Activated T-cell treated with anti-CD3 and anti-CD28 coated beads, Interleukin-2, amount 50 U/mL, for 48 hours (primary cell): ENCODE measurements around the gene RBM23.
"Not testable (repeated sequence)": the region's sequence is repeated elsewhere in the genome, so short reads cannot be mapped to it uniquely, and the experiment has no call there.

Experiments used
- DNase-seq, 2 experiments: peaks; one replicate each; pipeline ENCODE4 v3.0.0-alpha.2; 2020

RBM23 gene

GRCh38 chr14:22861651-22862050 lies 57.3 kb downstream of the RBM23 start:
- no peak for DNase-seq

GRCh38 chr14:22860377-22860776 lies 58.6 kb downstream of the RBM23 start:
- DNase-seq = not testable (repeated sequence)

- DNase-seq = no peak
Measured at GRCh38 chr14:22856428-22856827, 62.5 kb downstream of the RBM23 start.

GRCh38 chr14:22854963-22855724 lies 63.8 kb downstream of the RBM23 start:
- DNase-seq = no peak

GRCh38 chr14:22854296-22854695 lies 64.7 kb downstream of the RBM23 start:
- not testable (repeated sequence) for DNase-seq

GRCh38 chr14:22852940-22853767 lies 65.8 kb downstream of the RBM23 start:
- DNase-seq = peak; percentile 98 to 99

GRCh38 chr14:22852599-22852939 lies 66.4 kb downstream of the RBM23 start:
- DNase-seq = no peak

- not testable (repeated sequence) for DNase-seq
Measured at GRCh38 chr14:22852178-22852577, 66.8 kb downstream of the RBM23 start.

- peak; percentile 60 to 71 for DNase-seq
Measured at GRCh38 chr14:22850944-22851764, 67.8 kb downstream of the RBM23 start.

- no peak for DNase-seq
Measured at GRCh38 chr14:22849212-22849819, 69.6 kb downstream of the RBM23 start.

- DNase-seq = no peak
Measured at GRCh38 chr14:22848351-22849164, 70.4 kb downstream of the RBM23 start.

GRCh38 chr14:22847661-22848341 lies 71.1 kb downstream of the RBM23 start:
- DNase-seq = no peak

- DNase-seq = no peak
Measured at GRCh38 chr14:22846811-22847307, 72.1 kb downstream of the RBM23 start.

- DNase-seq = no peak
Measured at GRCh38 chr14:22845821-22846625, 72.9 kb downstream of the RBM23 start.

- DNase-seq = no peak
Measured at GRCh38 chr14:22845103-22845394, 73.9 kb downstream of the RBM23 start.

GRCh38 chr14:22844221-22845102 lies 74.5 kb downstream of the RBM23 start:
- DNase-seq = no peak
